Keratinocyte (primary cell): Measurements from ENCODE around the gene XIRP2. TPM values are rescaled to one million over a fixed set of nuclear protein-coding genes. Genes with fewer than 3 reads are reported as not detected.

Experiments
- DNase-seq: peaks from one replicate; pipeline ENCODE4 v3.0.0-alpha.2; 2011; ENCODE audit warnings: low read depth, missing footprints, low spot score
- FAIRE-seq: peaks from 2 replicates; lab custom pipeline; 2011; peaks lifted over from hg19 to GRCh38; lab: Jason Lieb, UNC
- H2AFZ ChIP-seq: 2 replicates; pipeline ENCODE4 v1.6.0; 2012; ENCODE audit warnings: low read length, control low read depth, inconsistent platforms; ENCODE audit not compliant: control insufficient read depth
- H3K27ac ChIP-seq: 2 replicates; pipeline ENCODE4 v1.5.1; 2011; ENCODE audit warnings: low read length; ENCODE audit not compliant: control insufficient read depth, insufficient read depth
- H3K27me3 ChIP-seq: 3 replicates; pipeline ENCODE4 v1.6.0; 2011; ENCODE audit warnings: low read length; ENCODE audit not compliant: control insufficient read depth, insufficient read depth; ENCODE audit errors: extremely low read depth
- H3K36me3 ChIP-seq, 2 experiments: 2 replicates in 1 of 2; 3 replicates in 1 of 2; pipeline ENCODE4 v1.5.1; 2011; ENCODE audit warnings: low read length in 2 of 2, mild to moderate bottlenecking in 1 of 2; ENCODE audit not compliant: control insufficient read depth in 2 of 2, insufficient read depth in 2 of 2; ENCODE audit errors: extremely low read depth in 1 of 2
- H3K4me1 ChIP-seq: 3 replicates; pipeline ENCODE4 v1.5.1; 2011; ENCODE audit warnings: low read length; ENCODE audit not compliant: control insufficient read depth, insufficient read depth; ENCODE audit errors: extremely low read depth
- H3K4me2 ChIP-seq: 3 replicates; pipeline ENCODE4 v1.6.0; 2011; ENCODE audit warnings: low read depth, low read length; ENCODE audit not compliant: control insufficient read depth, insufficient read depth; ENCODE audit errors: extremely low read depth
- H3K4me3 ChIP-seq, 3 experiments: fragments of 200-600 bp in 1 of 3; sonication (generic) in 1 of 3; 2 replicates in 2 of 3; 3 replicates in 1 of 3; pipeline ENCODE4 v1.5.1; 2011 to 2016; ENCODE audit warnings: low read length in 3 of 3, mild to moderate bottlenecking in 3 of 3, control low read depth in 2 of 3, inconsistent platforms in 1 of 3, low read depth in 1 of 3, mixed read lengths in 1 of 3, mixed run types in 1 of 3, moderate library complexity in 1 of 3; ENCODE audit not compliant: control insufficient read depth in 2 of 3, insufficient read depth in 2 of 3; ENCODE audit errors: extremely low read depth in 1 of 3
- H3K79me2 ChIP-seq: 2 replicates; pipeline ENCODE4 v1.6.0; 2012; ENCODE audit warnings: low read length; ENCODE audit not compliant: control insufficient read depth, insufficient read depth
- H3K9ac ChIP-seq: 3 replicates; pipeline ENCODE4 v1.6.0; 2011; ENCODE audit warnings: low read length; ENCODE audit not compliant: control insufficient read depth, insufficient read depth; ENCODE audit errors: extremely low read depth
- H3K9me1 ChIP-seq: 3 replicates; pipeline ENCODE4 v1.6.0; 2011; ENCODE audit warnings: low read length; ENCODE audit not compliant: control insufficient read depth, insufficient read depth; ENCODE audit errors: extremely low read depth
- H3K9me3 ChIP-seq: 2 replicates; pipeline ENCODE4 v1.5.1; 2012; ENCODE audit warnings: low read depth, low read length; ENCODE audit not compliant: control insufficient read depth
- H4K20me1 ChIP-seq: 3 replicates; pipeline ENCODE4 v1.6.0; 2011; ENCODE audit warnings: low read length; ENCODE audit not compliant: control insufficient read depth, insufficient read depth; ENCODE audit errors: extremely low read depth
- EZH2 ChIP-seq: IDR thresholded peaks from one replicate; pipeline ENCODE4 v1.6.1; 2012; ENCODE audit warnings: inconsistent platforms, mild to moderate bottlenecking, low read length, moderate library complexity
- dilution Hi-C: fragments of 300-500 bp; cut with MboI; formaldehyde crosslinking; loops from one replicate; pipeline ENCODE4 v1.7.0; 2020; ENCODE audit warnings: low sequenced_read_pairs; ENCODE audit not compliant: extremely low pct_ligation_motif_present
- polyA plus RNA-seq, 5 experiments: library from polyadenylated mRNA; depleted of rRNA in 3 of 5; stranded (reverse) in 3 of 5; stranded (forward) in 1 of 5; unstranded in 1 of 5; fragments of >200 nt; gene quantifications; 1 replicate in 1 of 5; 2 replicates in 3 of 5; 3 replicates in 1 of 5; pipeline versions ENCODE4 v1.2.1 to v1.2.3, GENCODE V29; 2011 to 2012; ENCODE audit warnings: missing spikeins in 2 of 5, low read depth in 1 of 5, low replicate concordance in 1 of 5
- TF ChIP-seq, protein P1 (sequence below), 3 experiments: IDR thresholded peaks in 1 of 3; conservative IDR thresholded peaks in 1 of 3; optimal IDR thresholded peaks in 1 of 3; 2 replicates in 2 of 3; 3 replicates in 1 of 3; pipeline versions ENCODE3 to v1.5.1; 2011; ENCODE audit warnings: low read length in 3 of 3, mild to moderate bottlenecking in 3 of 3, moderate library complexity in 2 of 3, control low read depth in 1 of 3, inconsistent platforms in 1 of 3; ENCODE audit not compliant: insufficient read depth in 2 of 3; ENCODE audit errors: extremely low read depth in 1 of 3

The XIRP2 gene
- polyA plus RNA-seq, 1 donor (not counting 4 experiments of a cell fraction or from before 2014, with no cell fraction given): 0.01 TPM

DNA sequence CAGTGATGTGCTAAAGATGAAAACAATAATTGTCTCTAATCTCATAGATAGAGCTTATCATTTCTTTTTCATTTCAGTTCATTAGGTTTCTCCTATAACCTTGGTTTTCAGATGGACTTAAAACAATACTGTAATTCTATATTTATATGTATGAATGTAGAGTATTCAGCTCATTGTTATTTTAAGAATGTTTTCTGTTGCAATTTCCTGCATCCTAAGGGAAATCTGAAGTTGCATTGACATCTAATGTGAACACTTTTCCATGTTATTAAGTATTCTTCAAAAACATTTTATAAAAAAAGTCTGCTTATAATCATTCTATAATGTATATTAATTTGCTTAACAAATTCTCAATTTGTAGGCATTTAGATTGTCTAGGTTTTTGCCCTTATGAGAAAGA lies 288.9 kb downstream of the XIRP2 start:
- Histone ChIP-seq H3K36me3 (no peaks in the 10 kb centered on the region), H3K4me1 (peaks cover 17% of the 10 kb centered on the region), H3K9me1 (no peaks in the 10 kb centered on the region), H3K9me3 (no peaks in the 10 kb centered on the region), H2AFZ (no peak overlapping the region), H3K4me3 (no peak overlapping the region), H3K27ac (no peak overlapping the region), H3K27me3 (no peaks in the 10 kb centered on the region), H4K20me1 (no peaks in the 10 kb centered on the region), H3K9ac (no peak overlapping the region), H3K4me2 (no peak overlapping the region), H3K79me2 (no peaks in the 10 kb centered on the region)
- FAIRE-seq (no peak), DNase-seq (no peak)
- TF ChIP-seq, protein P1, sequence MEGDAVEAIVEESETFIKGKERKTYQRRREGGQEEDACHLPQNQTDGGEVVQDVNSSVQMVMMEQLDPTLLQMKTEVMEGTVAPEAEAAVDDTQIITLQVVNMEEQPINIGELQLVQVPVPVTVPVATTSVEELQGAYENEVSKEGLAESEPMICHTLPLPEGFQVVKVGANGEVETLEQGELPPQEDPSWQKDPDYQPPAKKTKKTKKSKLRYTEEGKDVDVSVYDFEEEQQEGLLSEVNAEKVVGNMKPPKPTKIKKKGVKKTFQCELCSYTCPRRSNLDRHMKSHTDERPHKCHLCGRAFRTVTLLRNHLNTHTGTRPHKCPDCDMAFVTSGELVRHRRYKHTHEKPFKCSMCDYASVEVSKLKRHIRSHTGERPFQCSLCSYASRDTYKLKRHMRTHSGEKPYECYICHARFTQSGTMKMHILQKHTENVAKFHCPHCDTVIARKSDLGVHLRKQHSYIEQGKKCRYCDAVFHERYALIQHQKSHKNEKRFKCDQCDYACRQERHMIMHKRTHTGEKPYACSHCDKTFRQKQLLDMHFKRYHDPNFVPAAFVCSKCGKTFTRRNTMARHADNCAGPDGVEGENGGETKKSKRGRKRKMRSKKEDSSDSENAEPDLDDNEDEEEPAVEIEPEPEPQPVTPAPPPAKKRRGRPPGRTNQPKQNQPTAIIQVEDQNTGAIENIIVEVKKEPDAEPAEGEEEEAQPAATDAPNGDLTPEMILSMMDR (optimal IDR thresholded peaks at IDR 0.05 in 1 of 3, IDR thresholded peaks at IDR 0.05 in 1 of 3, conservative IDR thresholded peaks at IDR 0.05 in 1 of 3; ENCODE audit: extremely low read depth in 1 of 3, insufficient read depth in 2 of 3, low read length in 3 of 3): no peak
- no peak for TF ChIP-seq EZH2
- dilution Hi-C loops: no loop called here

DNA sequence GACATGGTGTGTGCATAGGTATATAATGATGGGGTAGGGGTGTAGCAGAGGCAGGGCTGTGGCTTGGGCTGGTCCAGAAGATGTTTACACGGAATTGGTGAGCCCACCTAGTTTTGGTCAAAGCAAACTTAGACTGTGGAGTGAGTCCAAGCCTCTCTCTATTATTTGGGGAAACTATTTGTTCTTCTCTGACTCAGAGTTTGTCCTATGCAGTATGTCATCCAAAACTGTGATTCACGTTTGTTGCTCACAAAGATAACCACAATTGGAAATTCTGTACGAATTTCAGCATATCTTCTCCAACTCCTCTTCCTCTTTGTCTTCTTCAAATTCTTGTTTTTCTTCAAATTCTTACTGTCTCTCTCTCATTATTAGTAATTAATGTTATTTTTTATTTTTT lies 292.9 kb downstream of the XIRP2 start:
- dilution Hi-C loops: no loop called here
- peak overlapping the region; percentile 52 for H3K4me2 ChIP-seq
- H4K20me1 ChIP-seq: no peaks in the 10 kb centered on the region
- H3K9me3 ChIP-seq: no peaks in the 10 kb centered on the region
- no peak for FAIRE-seq
- no peaks in the 10 kb centered on the region for H3K27me3 ChIP-seq
- peak overlapping the region in 1 of 3 experiments; percentile 9 for H3K4me3 ChIP-seq
- no peaks in the 10 kb centered on the region for H3K79me2 ChIP-seq
- H3K36me3 ChIP-seq: no peaks in the 10 kb centered on the region
- peak overlapping the region; percentile 39 for H2AFZ ChIP-seq
- peak overlapping the region; percentile 58 for H3K27ac ChIP-seq
- no peak for DNase-seq
- H3K9ac ChIP-seq: no peak overlapping the region
- TF ChIP-seq, protein P1 (optimal IDR thresholded peaks at IDR 0.05 in 1 of 3, IDR thresholded peaks at IDR 0.05 in 1 of 3, conservative IDR thresholded peaks at IDR 0.05 in 1 of 3; ENCODE audit: extremely low read depth in 1 of 3, insufficient read depth in 2 of 3, low read length in 3 of 3): no peak
- no peak for TF ChIP-seq EZH2
- peaks cover 18% of the 10 kb centered on the region for H3K4me1 ChIP-seq
- no peaks in the 10 kb centered on the region for H3K9me1 ChIP-seq
